Measurements from ENCODE around the gene CCDC85B.

GRCh38 chr11:65858681-65859087 is 31.8 kb upstream of the CCDC85B start:
- TF ChIP-seq CTCF (IDR thresholded peaks at IDR 0.05) = no peak
- TF ChIP-seq POLR2A (IDR thresholded peaks at IDR 0.05) = no peak
